Measurements from ENCODE around the gene CKMT1B.
"Not testable (repeated sequence)": the region's sequence is repeated elsewhere in the genome, so short reads cannot be mapped to it uniquely, and the experiment has no call there.

Gene CKMT1B

GRCh38 chr15:43589778-43590466 lies 3.9 kb upstream of the CKMT1B start, which contains the start of gene PPIP5K1:
TSS of gene PPIP5K1 (minus strand) at chr15:43590208. CDS start at chr15:43584504, 5,704 bp downstream.
- H3K36me3 ChIP-seq (ENCODE audit: control insufficient read depth, low read depth, low read length); H3K4me3 ChIP-seq (ENCODE audit: low read length); H3K9ac ChIP-seq (ENCODE audit: low read length); H3K27me3 ChIP-seq (ENCODE audit: control insufficient read depth, insufficient read depth, low read length); H3K4me1 ChIP-seq (ENCODE audit: control insufficient read depth, low read depth, low read length); H3K9me3 ChIP-seq (ENCODE audit: control insufficient read depth, low read depth, low read length); H3K27ac ChIP-seq (ENCODE audit: low read length): not testable (repeated sequence)

DNA sequence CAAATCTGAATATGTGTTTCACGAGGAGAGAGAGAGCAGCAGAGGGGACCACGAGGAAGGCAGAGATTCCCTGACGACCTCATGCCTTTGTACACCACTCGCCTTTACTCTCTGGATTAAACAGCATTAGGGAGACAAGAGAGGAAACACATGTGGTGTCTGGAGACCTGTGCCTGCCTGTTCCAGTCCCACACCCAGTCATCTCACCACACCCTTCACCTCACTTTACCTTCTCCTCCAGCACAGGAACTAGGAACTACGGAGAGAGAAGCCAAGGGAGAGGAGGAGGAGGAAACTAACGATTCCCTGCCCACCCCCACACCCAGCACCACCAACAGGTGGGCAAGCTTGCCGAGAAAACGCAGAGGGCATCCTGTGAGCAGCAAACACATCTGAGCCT lies 986 bp upstream of the CKMT1B start:
- not testable (repeated sequence) for H3K9ac ChIP-seq (ENCODE audit: low read length); H3K36me3 ChIP-seq (ENCODE audit: control insufficient read depth, low read depth, low read length); H3K4me1 ChIP-seq (ENCODE audit: control insufficient read depth, low read depth, low read length); H3K4me3 ChIP-seq (ENCODE audit: low read length); H3K27ac ChIP-seq (ENCODE audit: low read length); H3K9me3 ChIP-seq (ENCODE audit: control insufficient read depth, low read depth, low read length); H3K27me3 ChIP-seq (ENCODE audit: control insufficient read depth, insufficient read depth, low read length)

DNA sequence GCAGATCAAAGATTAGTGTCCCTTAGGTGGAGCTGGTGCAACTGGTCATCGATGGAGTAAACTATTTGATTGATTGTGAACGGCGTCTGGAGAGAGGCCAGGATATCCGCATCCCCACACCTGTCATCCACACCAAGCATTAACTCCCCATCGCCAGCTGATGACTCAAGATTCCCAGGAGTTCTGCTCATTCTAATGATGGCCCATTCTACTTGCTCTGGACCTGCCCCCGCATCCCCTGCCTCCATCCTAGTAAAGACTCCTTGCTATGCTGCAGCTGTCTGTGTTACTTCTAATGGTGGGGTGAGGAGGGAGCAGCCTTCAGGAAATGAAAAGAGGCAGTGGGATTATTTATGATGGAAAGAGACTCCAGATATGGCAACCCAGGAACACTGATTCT lies 5.3 kb downstream of the CKMT1B start:
- not testable (repeated sequence) for H3K27me3 ChIP-seq (ENCODE audit: control insufficient read depth, insufficient read depth, low read length); H3K9me3 ChIP-seq (ENCODE audit: control insufficient read depth, low read depth, low read length); H3K27ac ChIP-seq (ENCODE audit: low read length); H3K36me3 ChIP-seq (ENCODE audit: control insufficient read depth, low read depth, low read length); H3K4me3 ChIP-seq (ENCODE audit: low read length); H3K4me1 ChIP-seq (ENCODE audit: control insufficient read depth, low read depth, low read length); H3K9ac ChIP-seq (ENCODE audit: low read length)

- not testable (repeated sequence) for H3K9me3 ChIP-seq (ENCODE audit: control insufficient read depth, low read depth, low read length); H3K4me1 ChIP-seq (ENCODE audit: control insufficient read depth, low read depth, low read length); H3K27me3 ChIP-seq (ENCODE audit: control insufficient read depth, insufficient read depth, low read length)
These were observed 6.4 kb downstream of the CKMT1B start for GRCh38 chr15:43600200-43600599.

DNA sequence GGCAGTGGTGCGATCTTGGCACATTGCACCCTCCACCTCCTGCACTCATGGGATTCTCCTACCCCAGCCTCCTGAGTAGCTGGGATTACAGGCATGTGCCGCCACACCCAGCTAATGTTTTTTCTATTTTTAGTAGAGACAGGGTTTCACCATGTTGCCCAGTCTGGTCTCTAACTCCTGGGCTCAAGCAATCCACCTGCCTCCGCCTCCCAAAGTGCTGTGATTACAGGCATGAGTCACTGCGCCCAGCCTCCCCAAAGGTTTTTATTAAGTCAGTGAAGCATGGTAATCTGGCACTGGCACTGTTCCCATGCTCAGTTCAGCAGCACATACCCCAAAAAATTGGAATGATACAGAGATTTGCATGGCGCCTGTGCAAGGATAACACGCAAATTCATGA lies 8.4 kb downstream of the CKMT1B start:
- H3K4me3 ChIP-seq (ENCODE audit: low read length); H3K27ac ChIP-seq (ENCODE audit: low read length): not testable (repeated sequence)

More at GRCh38 chr15:43600200-43600599, 6.4 kb downstream of the CKMT1B start:
- H3K4me3 ChIP-seq (ENCODE audit: low read length); H3K9ac ChIP-seq (ENCODE audit: low read length); H3K27ac ChIP-seq (ENCODE audit: low read length); H3K36me3 ChIP-seq (ENCODE audit: control insufficient read depth, low read depth, low read length): not testable (repeated sequence)

GRCh38 chr15:43617750-43618149 lies 23.9 kb downstream of the CKMT1B start:
- not testable (repeated sequence) for H3K27ac ChIP-seq (ENCODE audit: low read length); H3K4me3 ChIP-seq (ENCODE audit: low read length); H3K36me3 ChIP-seq (ENCODE audit: control insufficient read depth, low read depth, low read length); H3K4me1 ChIP-seq (ENCODE audit: control insufficient read depth, low read depth, low read length); H3K9ac ChIP-seq (ENCODE audit: low read length); H3K27me3 ChIP-seq (ENCODE audit: control insufficient read depth, insufficient read depth, low read length); H3K9me3 ChIP-seq (ENCODE audit: control insufficient read depth, low read depth, low read length)

More for the DNA sequence above, 8.4 kb downstream of the CKMT1B start:
- not testable (repeated sequence) for H3K27me3 ChIP-seq (ENCODE audit: control insufficient read depth, insufficient read depth, low read length); H3K36me3 ChIP-seq (ENCODE audit: control insufficient read depth, low read depth, low read length); H3K9ac ChIP-seq (ENCODE audit: low read length); H3K4me1 ChIP-seq (ENCODE audit: control insufficient read depth, low read depth, low read length); H3K9me3 ChIP-seq (ENCODE audit: control insufficient read depth, low read depth, low read length)

DNA sequence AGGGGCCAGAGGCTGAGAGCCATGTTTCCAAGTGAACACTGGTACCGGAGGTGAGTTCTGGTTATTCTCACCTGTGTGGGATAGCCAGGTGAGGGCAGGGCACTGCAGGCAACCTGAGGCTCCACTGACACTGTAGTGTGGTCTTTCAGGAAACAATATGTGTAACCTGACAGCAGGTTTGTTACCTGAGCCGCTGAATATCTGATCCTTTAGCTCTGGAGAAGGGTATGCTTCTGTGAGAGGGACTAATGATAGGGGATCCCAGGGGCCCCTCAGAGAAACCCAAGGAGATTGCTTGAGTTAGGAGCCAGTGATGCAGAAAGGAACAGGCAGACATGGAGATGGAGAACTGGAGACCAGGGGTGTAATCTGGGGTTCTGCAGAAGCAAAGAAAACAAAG lies 24.9 kb downstream of the CKMT1B start, which contains the start of gene STRC:
TSS of gene STRC (minus strand) at position 101 of the 400 bp plus-strand sequence. CDS start at position 23, 78 bp downstream.
- not testable (repeated sequence) for H3K4me3 ChIP-seq (ENCODE audit: low read length); H3K36me3 ChIP-seq (ENCODE audit: control insufficient read depth, low read depth, low read length); H3K27me3 ChIP-seq (ENCODE audit: control insufficient read depth, insufficient read depth, low read length); H3K4me1 ChIP-seq (ENCODE audit: control insufficient read depth, low read depth, low read length); H3K9me3 ChIP-seq (ENCODE audit: control insufficient read depth, low read depth, low read length); H3K9ac ChIP-seq (ENCODE audit: low read length); H3K27ac ChIP-seq (ENCODE audit: low read length)

DNA sequence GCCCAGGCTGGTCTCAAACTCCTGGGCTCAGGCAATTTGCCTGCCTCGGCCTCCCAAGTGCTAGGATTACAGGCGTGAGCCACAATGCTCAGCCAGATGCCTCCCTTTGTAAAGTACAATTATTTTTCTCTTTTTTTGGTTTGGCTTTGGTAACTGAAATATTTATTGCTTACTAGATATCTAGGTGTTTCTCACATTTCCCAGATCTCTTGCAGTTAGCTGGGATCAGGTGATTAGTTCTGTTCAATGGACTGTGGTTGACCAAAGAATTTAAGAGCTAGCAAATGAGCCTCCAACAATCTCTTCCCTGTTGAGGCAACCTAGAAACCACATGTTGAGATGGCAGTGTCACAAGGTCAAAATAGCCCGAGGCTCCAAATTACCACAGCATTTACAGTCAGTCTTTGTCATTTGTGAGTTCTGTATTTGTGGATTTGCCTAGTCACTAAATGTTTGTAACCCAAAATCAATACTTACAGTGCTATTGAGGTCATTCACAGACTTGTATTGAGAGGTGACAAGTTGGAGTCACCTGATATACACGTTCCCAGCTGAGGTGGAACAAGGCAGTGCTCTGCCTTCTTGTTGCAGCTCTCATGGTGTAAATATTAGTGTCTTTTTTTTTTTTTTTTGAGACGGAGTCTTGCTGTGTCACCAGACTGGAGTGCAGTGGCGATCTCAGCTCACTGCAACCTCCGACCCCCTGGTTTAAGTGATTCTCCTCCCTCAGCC lies 28.4 kb downstream of the CKMT1B start:
- not testable (repeated sequence) for H3K27ac ChIP-seq (ENCODE audit: low read length); H3K36me3 ChIP-seq (ENCODE audit: control insufficient read depth, low read depth, low read length); H3K4me3 ChIP-seq (ENCODE audit: low read length); H3K9ac ChIP-seq (ENCODE audit: low read length); H3K4me1 ChIP-seq (ENCODE audit: control insufficient read depth, low read depth, low read length); H3K9me3 ChIP-seq (ENCODE audit: control insufficient read depth, low read depth, low read length); H3K27me3 ChIP-seq (ENCODE audit: control insufficient read depth, insufficient read depth, low read length)

DNA sequence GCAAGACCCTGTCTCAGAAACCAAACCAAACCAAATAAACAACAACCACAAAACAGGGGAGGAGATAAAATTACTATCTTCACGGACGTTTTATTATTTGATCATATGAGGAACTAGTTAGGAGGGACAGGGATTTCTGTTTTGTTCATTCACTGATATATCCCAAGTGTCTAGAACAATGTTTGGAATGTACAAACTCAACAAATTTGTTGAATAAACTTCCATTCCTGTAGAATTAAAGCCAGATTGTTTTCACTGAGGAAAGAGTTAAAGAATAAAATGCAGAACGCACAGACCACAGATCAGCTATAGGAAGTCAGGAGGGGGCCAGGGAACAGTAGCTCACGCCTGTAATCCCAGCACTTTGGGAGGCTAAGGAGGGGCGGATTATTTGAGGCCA lies 31.3 kb downstream of the CKMT1B start:
- no peaks in the 10 kb centered on the region for H3K9me3 ChIP-seq (ENCODE audit: control insufficient read depth, low read depth, low read length)
- no peak overlapping the region for H3K9ac ChIP-seq (ENCODE audit: low read length)
- H3K27me3 ChIP-seq (ENCODE audit: control insufficient read depth, insufficient read depth, low read length): no peaks in the 10 kb centered on the region
- no peak overlapping the region for H3K4me3 ChIP-seq (ENCODE audit: low read length)
- no peaks in the 10 kb centered on the region for H3K36me3 ChIP-seq (ENCODE audit: control insufficient read depth, low read depth, low read length)
- H3K4me1 ChIP-seq (ENCODE audit: control insufficient read depth, low read depth, low read length): no peaks in the 10 kb centered on the region
- no peak overlapping the region for H3K27ac ChIP-seq (ENCODE audit: low read length)

DNA sequence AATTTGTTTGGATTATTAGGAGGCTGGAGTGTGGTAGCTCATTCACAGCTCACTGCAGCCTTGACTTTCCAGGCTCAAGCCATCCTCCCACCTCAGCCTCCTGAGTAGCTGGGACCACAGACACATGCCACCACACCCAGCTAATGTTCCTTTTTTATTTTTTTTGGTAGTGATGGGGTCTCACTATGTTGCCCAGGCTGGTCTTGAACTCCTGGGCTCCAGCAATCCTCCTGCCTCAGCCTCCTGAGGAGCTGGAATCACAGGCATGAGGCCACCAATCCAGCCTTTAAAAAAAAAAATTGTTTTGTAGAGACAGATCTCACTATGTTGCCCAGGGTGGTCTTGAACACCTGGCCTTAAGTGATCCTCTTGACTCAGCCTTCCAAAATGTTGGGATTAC lies 33.1 kb downstream of the CKMT1B start:
- H3K36me3 ChIP-seq (ENCODE audit: control insufficient read depth, low read depth, low read length); H3K4me1 ChIP-seq (ENCODE audit: control insufficient read depth, low read depth, low read length); H3K4me3 ChIP-seq (ENCODE audit: low read length); H3K9me3 ChIP-seq (ENCODE audit: control insufficient read depth, low read depth, low read length); H3K27ac ChIP-seq (ENCODE audit: low read length); H3K9ac ChIP-seq (ENCODE audit: low read length); H3K27me3 ChIP-seq (ENCODE audit: control insufficient read depth, insufficient read depth, low read length): not testable (repeated sequence)

- H3K4me1 ChIP-seq (ENCODE audit: control insufficient read depth, low read depth, low read length); H3K9ac ChIP-seq (ENCODE audit: low read length); H3K4me3 ChIP-seq (ENCODE audit: low read length); H3K27ac ChIP-seq (ENCODE audit: low read length); H3K36me3 ChIP-seq (ENCODE audit: control insufficient read depth, low read depth, low read length); H3K9me3 ChIP-seq (ENCODE audit: control insufficient read depth, low read depth, low read length); H3K27me3 ChIP-seq (ENCODE audit: control insufficient read depth, insufficient read depth, low read length): not testable (repeated sequence)
These were observed 44.8 kb downstream of the CKMT1B start for GRCh38 chr15:43638464-43639204.

Data from iPS-18a (cell line).